Endothelial cell of umbilical vein (primary cell): ENCODE data around the gene CFL2.

Experiments used
- CTCF ChIP-seq, 2 donors: IDR thresholded peaks; 1 replicate in 1 of 2; 2 replicates in 1 of 2; pipeline ENCODE4 v1.5.1; 2011; ENCODE audit warnings: low read length in 2 of 2, mild to moderate bottlenecking in 2 of 2, moderate library complexity in 2 of 2, control low read depth in 1 of 2, inconsistent platforms in 1 of 2, low read depth in 1 of 2; ENCODE audit not compliant: insufficient read depth in 1 of 2; ENCODE audit errors: extremely low read depth in 1 of 2
- MAX ChIP-seq: IDR thresholded peaks from 2 replicates; pipeline ENCODE4 v1.6.1; 2011; ENCODE audit not compliant: insufficient read depth, insufficient read length
- POLR2A ChIP-seq: IDR thresholded peaks from 2 replicates; pipeline ENCODE4 v1.6.1; 2012; ENCODE audit warnings: low read depth, mild to moderate bottlenecking, control low read depth, low read length
- POLR2AphosphoS5 ChIP-seq: IDR thresholded peaks from 2 replicates; pipeline ENCODE4 v1.6.1; 2012; ENCODE audit warnings: low read depth, mild to moderate bottlenecking, control low read depth, low read length, moderate library complexity; ENCODE audit not compliant: insufficient read depth

- TF ChIP-seq MAX (no peak), CTCF (IDR thresholded peaks at IDR 0.05; ENCODE audit: extremely low read depth in 1 of 2, insufficient read depth in 1 of 2, low read depth in 1 of 2, low read length in 2 of 2) (no peak), POLR2AphosphoS5 (no peak), POLR2A (no peak)
Observed at GRCh38 chr14:34676516-34677211, 37.7 kb downstream of the CFL2 start.
